Progenitor cell of endocrine pancreas (in vitro differentiated cells): Measurements from ENCODE around the gene SLC34A3. TPM values are rescaled to one million over a fixed set of nuclear protein-coding genes. Genes with fewer than 3 reads are reported as not detected.

Experiments used
- DNase-seq: peaks from one replicate; pipeline ENCODE4 v3.0.0; 2021; ENCODE audit warnings: low spot score; ENCODE audit not compliant: unreplicated experiment
- H3K27ac Mint-ChIP-seq: 2 replicates; pipeline ENCODE4 v1.8.0; 2021; ENCODE audit warnings: mild to moderate bottlenecking, moderate library complexity, mixed read lengths
- H3K27me3 Mint-ChIP-seq: 2 replicates; pipeline ENCODE4 v1.8.0; 2021; ENCODE audit warnings: mixed read lengths
- H3K36me3 Mint-ChIP-seq: 2 replicates; pipeline ENCODE4 v1.8.0; 2022; ENCODE audit warnings: mixed read lengths; ENCODE audit not compliant: insufficient read depth
- H3K4me1 Mint-ChIP-seq: 2 replicates; pipeline ENCODE4 v1.8.0; 2021; ENCODE audit warnings: low read depth, mixed read lengths
- H3K4me3 Mint-ChIP-seq: 2 replicates; pipeline ENCODE4 v1.8.0; 2021; ENCODE audit warnings: low read depth, mild to moderate bottlenecking, moderate library complexity, mixed read lengths
- H3K9me3 Mint-ChIP-seq: 2 replicates; pipeline ENCODE4 v1.8.0; 2021; ENCODE audit warnings: low read depth, mixed read lengths
- total RNA-seq: library from RNA; stranded (reverse); gene quantifications from 2 replicates; pipeline ENCODE4 v1.2.1, GENCODE V29; 2021
- TF ChIP-seq, protein P1 (sequence below): fragments of 200-600 bp; sonication (generic); IDR thresholded peaks from one replicate; pipeline ENCODE4 v1.5.0; 2021; ENCODE audit warnings: antibody characterized with exemption, mild to moderate bottlenecking; ENCODE audit not compliant: unreplicated experiment

The SLC34A3 gene
- total RNA-seq, 1 donor from 2014 or later, result 0.26 TPM

- peak overlapping the region; percentile 59 for H3K4me3 Mint-ChIP-seq
- H3K27ac Mint-ChIP-seq, result peak overlapping the region; percentile 45
- H3K27me3 Mint-ChIP-seq, result peaks cover 3% of the 10 kb centered on the region
- H3K36me3 Mint-ChIP-seq, result peaks cover 3% of the 10 kb centered on the region
- DNase-seq, result no peak
- no peaks in the 10 kb centered on the region for H3K9me3 Mint-ChIP-seq
- TF ChIP-seq, protein P1, sequence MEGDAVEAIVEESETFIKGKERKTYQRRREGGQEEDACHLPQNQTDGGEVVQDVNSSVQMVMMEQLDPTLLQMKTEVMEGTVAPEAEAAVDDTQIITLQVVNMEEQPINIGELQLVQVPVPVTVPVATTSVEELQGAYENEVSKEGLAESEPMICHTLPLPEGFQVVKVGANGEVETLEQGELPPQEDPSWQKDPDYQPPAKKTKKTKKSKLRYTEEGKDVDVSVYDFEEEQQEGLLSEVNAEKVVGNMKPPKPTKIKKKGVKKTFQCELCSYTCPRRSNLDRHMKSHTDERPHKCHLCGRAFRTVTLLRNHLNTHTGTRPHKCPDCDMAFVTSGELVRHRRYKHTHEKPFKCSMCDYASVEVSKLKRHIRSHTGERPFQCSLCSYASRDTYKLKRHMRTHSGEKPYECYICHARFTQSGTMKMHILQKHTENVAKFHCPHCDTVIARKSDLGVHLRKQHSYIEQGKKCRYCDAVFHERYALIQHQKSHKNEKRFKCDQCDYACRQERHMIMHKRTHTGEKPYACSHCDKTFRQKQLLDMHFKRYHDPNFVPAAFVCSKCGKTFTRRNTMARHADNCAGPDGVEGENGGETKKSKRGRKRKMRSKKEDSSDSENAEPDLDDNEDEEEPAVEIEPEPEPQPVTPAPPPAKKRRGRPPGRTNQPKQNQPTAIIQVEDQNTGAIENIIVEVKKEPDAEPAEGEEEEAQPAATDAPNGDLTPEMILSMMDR, result no peak
- H3K4me1 Mint-ChIP-seq, result peaks cover 19% of the 10 kb centered on the region
Measured at GRCh38 chr9:137278061-137278701, 47.5 kb downstream of the SLC34A3 start.

- peaks cover 3% of the 10 kb centered on the region for H3K36me3 Mint-ChIP-seq
- peaks cover 19% of the 10 kb centered on the region for H3K4me1 Mint-ChIP-seq
- no peak overlapping the region for H3K4me3 Mint-ChIP-seq
- no peak for DNase-seq
- TF ChIP-seq, protein P1, result no peak
- no peaks in the 10 kb centered on the region for H3K9me3 Mint-ChIP-seq
- H3K27ac Mint-ChIP-seq, result no peak overlapping the region
- H3K27me3 Mint-ChIP-seq, result peaks cover 3% of the 10 kb centered on the region
Measured at GRCh38 chr9:137278721-137279711, 48.3 kb downstream of the SLC34A3 start.

DNA sequence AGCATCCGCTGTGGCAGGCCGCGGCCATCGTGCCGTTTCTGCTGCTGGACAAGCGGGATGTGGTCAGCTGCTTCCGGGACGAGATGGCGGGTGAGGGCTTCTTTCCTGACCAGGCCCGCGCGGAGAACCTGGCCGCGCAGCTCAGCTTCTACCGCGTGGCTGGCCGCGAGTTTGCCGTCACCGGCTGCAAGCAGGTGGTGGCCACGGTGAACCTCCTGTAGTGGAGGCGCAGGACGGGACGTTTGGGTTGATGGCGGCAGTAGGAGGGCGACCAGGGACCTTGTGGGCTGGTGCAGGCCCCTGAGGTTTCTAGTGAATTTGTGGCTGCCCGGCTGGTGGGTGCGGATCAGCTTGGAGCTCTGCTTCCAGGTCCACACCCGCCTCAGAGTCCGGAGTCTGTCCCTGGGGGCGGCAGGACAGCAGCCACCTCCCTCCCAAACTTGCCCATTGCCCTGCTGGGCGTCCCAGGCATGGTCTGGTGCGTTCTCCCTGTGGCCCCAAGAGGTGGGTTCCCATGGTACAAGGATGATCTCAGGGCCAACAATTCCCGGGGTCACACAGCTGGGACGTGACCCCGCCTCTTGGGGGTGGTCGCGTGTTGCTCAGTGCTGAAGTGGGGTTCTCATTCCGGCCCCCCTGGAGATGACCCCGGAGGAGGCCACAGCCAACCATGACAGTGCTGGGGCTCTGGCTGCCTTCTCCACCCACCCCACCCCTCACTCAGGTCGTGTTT is 49.2 kb downstream of the SLC34A3 start:
- TF ChIP-seq, protein P1, result no peak
- DNase-seq, result no peak
- no peaks in the 10 kb centered on the region for H3K9me3 Mint-ChIP-seq
- H3K4me3 Mint-ChIP-seq, result no peak overlapping the region
- H3K27ac Mint-ChIP-seq, result no peak overlapping the region
- H3K4me1 Mint-ChIP-seq, result peaks cover 19% of the 10 kb centered on the region
- peaks cover 3% of the 10 kb centered on the region for H3K27me3 Mint-ChIP-seq
- peaks cover 2% of the 10 kb centered on the region for H3K36me3 Mint-ChIP-seq

GRCh38 chr9:137280474-137281344 is 50.0 kb downstream of the SLC34A3 start:
- DNase-seq, result no peak
- H3K4me1 Mint-ChIP-seq, result peaks cover 13% of the 10 kb centered on the region
- peaks cover 2% of the 10 kb centered on the region for H3K36me3 Mint-ChIP-seq
- no peak overlapping the region for H3K4me3 Mint-ChIP-seq
- H3K9me3 Mint-ChIP-seq, result no peaks in the 10 kb centered on the region
- H3K27me3 Mint-ChIP-seq, result peaks cover 3% of the 10 kb centered on the region
- TF ChIP-seq, protein P1, result peak; percentile 67
- H3K27ac Mint-ChIP-seq, result no peak overlapping the region
